SK-N-SH (cell line): Measurements from ENCODE around the gene THSD8. TPM values are rescaled to one million over a fixed set of nuclear protein-coding genes. Genes with fewer than 3 reads are reported as not detected.

Experiments used
- CTCF ChIA-PET: fragments of 300-600, 350-600 bp; formaldehyde crosslinking; extraction: SDS; loops from one replicate; lab custom pipeline; 2021; lab: Yijun Ruan, JAX
- POLR2A ChIA-PET: fragments of 350-600 bp; sonication (Branson Sonifier 250); formaldehyde crosslinking; extraction: SDS; loops from one replicate; lab custom pipeline; 2020; ENCODE audit warnings: antibody characterized with exemption, inconsistent platforms; lab: Yijun Ruan, JAX
- DNase-seq: peaks from one replicate; pipeline ENCODE4 v3.0.0; 2012
- H2AFZ ChIP-seq: fragments of 200-600 bp; sonication (generic); 2 replicates; pipeline ENCODE4 v1.8.1; 2016; ENCODE audit warnings: antibody characterized with exemption, mild to moderate bottlenecking, low read depth
- H3F3A ChIP-seq: fragments of 200-600 bp; sonication (generic); replicated peaks from 2 replicates; pipeline ENCODE3; 2016; ENCODE audit warnings: antibody characterized with exemption, mild to moderate bottlenecking; ENCODE audit not compliant: insufficient read depth
- H3K27ac ChIP-seq, 2 experiments: fragments of 200-500 bp in 1 of 2; fragments of 200-600 bp in 1 of 2; sonication (Bioruptor generic) in 1 of 2; sonication (generic), shearing (Covaris generic) in 1 of 2; 2 replicates each; pipeline versions ENCODE4 v1.5.1 to v1.6.1; 2014 to 2016; ENCODE audit warnings: low read depth in 2 of 2, inconsistent platforms in 1 of 2, low read length in 1 of 2, mild to moderate bottlenecking in 1 of 2, mixed read lengths in 1 of 2
- H3K27me3 ChIP-seq: fragments of 200-600 bp; sonication (generic), shearing (Covaris generic); 2 replicates; pipeline ENCODE4 v1.6.1; 2016; ENCODE audit warnings: mixed run types; ENCODE audit not compliant: insufficient read depth
- H3K36me3 ChIP-seq, 2 experiments: fragments of 200-500 bp in 1 of 2; fragments of 200-600 bp in 1 of 2; sonication (Bioruptor generic) in 1 of 2; sonication (generic) in 1 of 2; replicated peaks in 1 of 2; 2 replicates each; pipeline versions ENCODE3 to v1.5.1; 2014 to 2016; ENCODE audit warnings: low read length in 1 of 2, mild to moderate bottlenecking in 1 of 2; ENCODE audit not compliant: insufficient read depth in 2 of 2, control insufficient read depth in 1 of 2
- H3K4me1 ChIP-seq, 2 experiments: fragments of 200-500 bp in 1 of 2; fragments of 200-600 bp in 1 of 2; sonication (Bioruptor generic) in 1 of 2; sonication (generic), shearing (Covaris generic) in 1 of 2; 2 replicates each; pipeline versions ENCODE4 v1.5.1 to v1.6.1; 2014 to 2016; ENCODE audit warnings: low read depth in 1 of 2, low read length in 1 of 2, mixed run types in 1 of 2; ENCODE audit not compliant: insufficient read depth in 2 of 2, control insufficient read depth in 1 of 2
- H3K4me2 ChIP-seq: fragments of 200-600 bp; sonication (generic), shearing (Covaris generic); 2 replicates; pipeline ENCODE4 v1.6.1; 2017; ENCODE audit warnings: mixed run types
- H3K4me3 ChIP-seq, 2 experiments: fragments of 200-500 bp in 1 of 2; fragments of 200-600 bp in 1 of 2; sonication (Bioruptor generic) in 1 of 2; sonication (generic), shearing (Covaris generic) in 1 of 2; 2 replicates each; pipeline versions ENCODE4 v1.5.1 to v1.8.1; 2014 to 2016; ENCODE audit warnings: low read depth in 2 of 2, inconsistent platforms in 1 of 2, low read length in 1 of 2, mild to moderate bottlenecking in 1 of 2, mixed read lengths in 1 of 2, moderate library complexity in 1 of 2
- H3K79me2 ChIP-seq: fragments of 200-600 bp; sonication (generic); 2 replicates; pipeline ENCODE4 v1.8.1; 2017; ENCODE audit warnings: mild to moderate bottlenecking; ENCODE audit not compliant: insufficient read depth
- H3K9ac ChIP-seq: fragments of 200-600 bp; sonication (generic); 2 replicates; pipeline ENCODE4 v1.6.1; 2017; ENCODE audit warnings: mixed run types
- H3K9me2 ChIP-seq: fragments of 200-600 bp; sonication (generic); 2 replicates; pipeline ENCODE4 v1.6.1; 2017; ENCODE audit warnings: mixed run types
- H3K9me3 ChIP-seq: fragments of 200-600 bp; sonication (generic); 2 replicates; pipeline ENCODE4 v1.6.1; 2017; ENCODE audit warnings: mixed run types, mild to moderate bottlenecking, moderate library complexity
- H4K20me1 ChIP-seq: fragments of 200-600 bp; sonication (generic); 2 replicates; pipeline ENCODE4 v1.6.1; 2017; ENCODE audit warnings: mild to moderate bottlenecking, mixed run types; ENCODE audit not compliant: insufficient read depth
- CHD2 ChIP-seq: fragments of 150-350 bp; IDR thresholded peaks from 2 replicates; pipeline ENCODE4 v1.6.1; 2018; ENCODE audit warnings: low read length; ENCODE audit not compliant: partially characterized antibody
- ELF1 ChIP-seq: IDR thresholded peaks from 2 replicates; pipeline ENCODE4 v1.4.0; 2012
- EP300 ChIP-seq, 2 experiments: IDR thresholded peaks; 2 replicates each; pipeline versions ENCODE4 v1.4.0 to v1.6.1; 2012; ENCODE audit warnings: borderline replicate concordance in 1 of 2, low read depth in 1 of 2, low read length in 1 of 2
- EZH2phosphoT487 ChIP-seq: fragments of 200-600 bp; sonication (generic); IDR thresholded peaks from 2 replicates; pipeline ENCODE4 v1.6.1; 2017; ENCODE audit warnings: low read depth, mixed run types, mild to moderate bottlenecking, antibody characterized with exemption, moderate library complexity, borderline replicate concordance
- FOXM1 ChIP-seq: IDR thresholded peaks from 2 replicates; pipeline ENCODE4 v1.4.0; 2012; ENCODE audit warnings: low read depth, mild to moderate bottlenecking
- GABPA ChIP-seq: IDR thresholded peaks from 2 replicates; pipeline ENCODE4 v1.4.0; 2012; ENCODE audit warnings: low read depth, mild to moderate bottlenecking
- NFIC ChIP-seq: IDR thresholded peaks from 2 replicates; pipeline ENCODE4 v1.4.0; 2012; ENCODE audit warnings: borderline replicate concordance
- RCOR1 ChIP-seq: fragments of 150-350 bp; IDR thresholded peaks from 2 replicates; pipeline ENCODE4 v1.6.1; 2017; ENCODE audit warnings: antibody characterized with exemption, low read length
- RFX5 ChIP-seq: IDR thresholded peaks from 2 replicates; pipeline ENCODE4 v1.6.1; 2012; ENCODE audit warnings: mild to moderate bottlenecking, improper control_type of control experiment, low read length
- RXRA ChIP-seq: IDR thresholded peaks from 2 replicates; pipeline ENCODE4 v1.4.0; 2012; ENCODE audit warnings: low read depth, mild to moderate bottlenecking, borderline replicate concordance
- TAF1 ChIP-seq: IDR thresholded peaks from 2 replicates; pipeline ENCODE4 v1.6.1; 2012; ENCODE audit warnings: low read depth, mild to moderate bottlenecking, low read length, moderate library complexity, borderline replicate concordance
- YY1 ChIP-seq: IDR thresholded peaks from 2 replicates; pipeline ENCODE4 v1.4.0; 2012; ENCODE audit warnings: low read depth, mild to moderate bottlenecking
- WGBS: methylation state at CpG from one replicate; pipeline ENCODE4 v1.1.6; 2017; ENCODE audit warnings: low lambda C conversion rate; 5-methylcytosine and 5-hydroxymethylcytosine counted together
- polyA plus RNA-seq, 3 experiments: library from polyadenylated mRNA; depleted of rRNA; stranded (reverse); fragments of >200 nt; gene quantifications; 2 replicates each; pipeline ENCODE4 v1.2.3, GENCODE V29; 2012
- TF ChIP-seq, protein P1 (sequence below): fragments of 150-350 bp; IDR thresholded peaks from 2 replicates; pipeline ENCODE4 v1.6.1; 2017; ENCODE audit warnings: antibody characterized with exemption, low read length, low read depth, borderline replicate concordance
- TF ChIP-seq, protein P2 (sequence below): IDR thresholded peaks from 2 replicates; pipeline ENCODE4; 2012
- TF ChIP-seq, protein P3 (sequence below): IDR thresholded peaks from 2 replicates; pipeline ENCODE4 v1.4.0; 2012; ENCODE audit warnings: low read depth, borderline replicate concordance
- TF ChIP-seq, protein P4 (sequence below): fragments of 200-600 bp; sonication (generic); IDR thresholded peaks from 2 replicates; pipeline ENCODE4 v1.6.1; 2017; ENCODE audit warnings: antibody characterized with exemption, mild to moderate bottlenecking, moderate library complexity
- TF ChIP-seq, protein P5 (sequence below): IDR thresholded peaks from 2 replicates; pipeline ENCODE4 v1.4.0; 2012; ENCODE audit warnings: low read depth, borderline replicate concordance
- TF ChIP-seq, protein P6 (sequence below): IDR thresholded peaks from 2 replicates; pipeline ENCODE4 v1.6.1; 2012; ENCODE audit warnings: mild to moderate bottlenecking, low read depth, low read length, moderate library complexity

Gene THSD8
- polyA plus RNA-seq, 1 of the 3 experiments (the other 2 are of a cell fraction), result not detected

DNA sequence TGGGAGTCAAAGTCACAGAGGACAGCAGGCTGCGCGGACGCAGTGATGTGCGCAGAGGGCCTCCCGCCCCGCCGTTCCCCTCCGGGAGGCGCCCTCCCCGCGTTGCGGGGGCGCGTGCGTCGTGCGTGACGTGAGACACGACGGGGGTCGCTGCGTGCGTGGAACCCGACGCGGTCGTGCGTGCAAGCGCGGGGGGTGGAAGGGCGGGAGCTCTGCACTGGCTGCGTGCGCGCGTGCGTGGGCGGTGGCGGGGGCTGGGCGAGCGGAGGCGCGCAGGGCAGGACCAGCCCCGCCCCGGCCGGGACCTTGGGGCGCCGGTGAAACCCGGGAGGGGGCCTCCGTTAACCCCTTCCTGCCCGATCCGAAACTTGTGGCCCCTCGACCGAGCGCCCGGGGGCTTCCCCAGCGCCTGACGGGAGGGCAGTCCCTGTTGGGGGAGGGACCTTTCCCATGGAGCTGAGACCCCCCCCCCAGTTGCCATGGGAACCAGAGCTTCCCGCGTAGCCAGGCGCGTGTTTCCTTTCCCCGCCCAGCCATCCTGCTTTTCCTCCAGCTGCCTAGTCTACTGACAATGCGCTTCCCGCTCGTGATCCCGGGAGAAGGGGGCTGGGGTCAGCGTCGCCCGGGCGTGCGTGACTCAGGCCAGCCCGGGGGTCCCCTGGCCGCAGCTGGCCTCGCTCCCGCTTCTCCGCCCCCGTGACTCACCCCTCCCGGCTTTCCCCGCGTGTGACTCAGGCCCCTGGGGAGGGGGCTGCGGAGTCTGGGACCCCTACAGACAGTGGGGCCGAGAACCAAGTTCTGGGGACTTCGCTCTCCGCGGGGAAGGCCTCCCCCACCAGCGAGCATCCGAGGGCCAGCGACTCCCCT, 19.2 kb upstream of the THSD8 start:
- Histone ChIP-seq H4K20me1 (no peaks in the 10 kb centered on the region), H3K4me3 (peak overlapping the region; percentile 51 to 59), H2AFZ (peak overlapping the region; percentile 66; the same call in 1 of the 2 replicates), H3K27me3 (no peaks in the 10 kb centered on the region), H3K27ac (peak overlapping the region; percentile 97 to 98), H3K9me3 (no peaks in the 10 kb centered on the region), H3K4me1 (peaks cover 42 to 69% of the 10 kb centered on the region in 2 experiments; a peak in 3 of 4 replicates), H3K4me2 (peak overlapping the region; percentile 91), H3K36me3 (no peaks in the 10 kb centered on the region), H3K79me2 (no peaks in the 10 kb centered on the region), H3F3A (peaks cover 64% of the 10 kb centered on the region), H3K9ac (peak overlapping the region; percentile 68), H3K9me2 (no peaks in the 10 kb centered on the region)
- DNase-seq, result peak; percentile 90
- ChIA-PET CTCF (interaction anchor here (1.0 to 12.1 kb wide), 5 partner anchors 15 to 273 kb away, joined by 3 to 447 read pairs (median 7); partner anchors contain the start of genes JUNB, PRDX2 and THSD8), POLR2A (interaction anchor here (0.7 to 2.1 kb wide), 5 partner anchors 10 to 1444 kb away, joined by 3 to 63 read pairs (median 4); partner anchors contain the start of genes FBXW9, GET3 and JUNB)
- 11% methylated on average over 7 of the region's 88 CpGs for WGBS
- TF ChIP-seq, protein P1, sequence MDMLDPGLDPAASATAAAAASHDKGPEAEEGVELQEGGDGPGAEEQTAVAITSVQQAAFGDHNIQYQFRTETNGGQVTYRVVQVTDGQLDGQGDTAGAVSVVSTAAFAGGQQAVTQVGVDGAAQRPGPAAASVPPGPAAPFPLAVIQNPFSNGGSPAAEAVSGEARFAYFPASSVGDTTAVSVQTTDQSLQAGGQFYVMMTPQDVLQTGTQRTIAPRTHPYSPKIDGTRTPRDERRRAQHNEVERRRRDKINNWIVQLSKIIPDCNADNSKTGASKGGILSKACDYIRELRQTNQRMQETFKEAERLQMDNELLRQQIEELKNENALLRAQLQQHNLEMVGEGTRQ, result no peak
- TF ChIP-seq RCOR1 (no peak), GABPA (0 out of 2 replicates have a peak, but pooled peaks have one; percentile 12), YY1 (no peak), RXRA (no peak), TAF1 (0 out of 2 replicates have a peak, but pooled peaks have one; percentile 10), FOXM1 (no peak), CHD2 (peak; percentile 35), RFX5 (peak; percentile 71; the same call in 1 of the 2 replicates), ELF1 (no peak), EZH2phosphoT487 (no peak), EP300 (IDR thresholded peaks at IDR 0.05; ENCODE audit: borderline replicate concordance in 1 of 2, low read depth in 1 of 2, low read length in 1 of 2) (peak in 1 of 2 experiments; percentile 32; a peak in 2 of 4 replicates), NFIC (peak; percentile 41; the same call in 1 of the 2 replicates)
- TF ChIP-seq, protein P2, sequence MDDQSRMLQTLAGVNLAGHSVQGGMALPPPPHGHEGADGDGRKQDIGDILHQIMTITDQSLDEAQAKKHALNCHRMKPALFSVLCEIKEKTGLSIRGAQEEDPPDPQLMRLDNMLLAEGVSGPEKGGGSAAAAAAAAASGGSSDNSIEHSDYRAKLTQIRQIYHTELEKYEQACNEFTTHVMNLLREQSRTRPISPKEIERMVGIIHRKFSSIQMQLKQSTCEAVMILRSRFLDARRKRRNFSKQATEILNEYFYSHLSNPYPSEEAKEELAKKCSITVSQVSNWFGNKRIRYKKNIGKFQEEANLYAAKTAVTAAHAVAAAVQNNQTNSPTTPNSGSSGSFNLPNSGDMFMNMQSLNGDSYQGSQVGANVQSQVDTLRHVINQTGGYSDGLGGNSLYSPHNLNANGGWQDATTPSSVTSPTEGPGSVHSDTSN, result peak; percentile 49; the same call in 1 of the 2 replicates
- TF ChIP-seq, protein P3, sequence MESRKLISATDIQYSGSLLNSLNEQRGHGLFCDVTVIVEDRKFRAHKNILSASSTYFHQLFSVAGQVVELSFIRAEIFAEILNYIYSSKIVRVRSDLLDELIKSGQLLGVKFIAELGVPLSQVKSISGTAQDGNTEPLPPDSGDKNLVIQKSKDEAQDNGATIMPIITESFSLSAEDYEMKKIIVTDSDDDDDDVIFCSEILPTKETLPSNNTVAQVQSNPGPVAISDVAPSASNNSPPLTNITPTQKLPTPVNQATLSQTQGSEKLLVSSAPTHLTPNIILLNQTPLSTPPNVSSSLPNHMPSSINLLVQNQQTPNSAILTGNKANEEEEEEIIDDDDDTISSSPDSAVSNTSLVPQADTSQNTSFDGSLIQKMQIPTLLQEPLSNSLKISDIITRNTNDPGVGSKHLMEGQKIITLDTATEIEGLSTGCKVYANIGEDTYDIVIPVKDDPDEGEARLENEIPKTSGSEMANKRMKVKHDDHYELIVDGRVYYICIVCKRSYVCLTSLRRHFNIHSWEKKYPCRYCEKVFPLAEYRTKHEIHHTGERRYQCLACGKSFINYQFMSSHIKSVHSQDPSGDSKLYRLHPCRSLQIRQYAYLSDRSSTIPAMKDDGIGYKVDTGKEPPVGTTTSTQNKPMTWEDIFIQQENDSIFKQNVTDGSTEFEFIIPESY, result no peak
- TF ChIP-seq, protein P4, sequence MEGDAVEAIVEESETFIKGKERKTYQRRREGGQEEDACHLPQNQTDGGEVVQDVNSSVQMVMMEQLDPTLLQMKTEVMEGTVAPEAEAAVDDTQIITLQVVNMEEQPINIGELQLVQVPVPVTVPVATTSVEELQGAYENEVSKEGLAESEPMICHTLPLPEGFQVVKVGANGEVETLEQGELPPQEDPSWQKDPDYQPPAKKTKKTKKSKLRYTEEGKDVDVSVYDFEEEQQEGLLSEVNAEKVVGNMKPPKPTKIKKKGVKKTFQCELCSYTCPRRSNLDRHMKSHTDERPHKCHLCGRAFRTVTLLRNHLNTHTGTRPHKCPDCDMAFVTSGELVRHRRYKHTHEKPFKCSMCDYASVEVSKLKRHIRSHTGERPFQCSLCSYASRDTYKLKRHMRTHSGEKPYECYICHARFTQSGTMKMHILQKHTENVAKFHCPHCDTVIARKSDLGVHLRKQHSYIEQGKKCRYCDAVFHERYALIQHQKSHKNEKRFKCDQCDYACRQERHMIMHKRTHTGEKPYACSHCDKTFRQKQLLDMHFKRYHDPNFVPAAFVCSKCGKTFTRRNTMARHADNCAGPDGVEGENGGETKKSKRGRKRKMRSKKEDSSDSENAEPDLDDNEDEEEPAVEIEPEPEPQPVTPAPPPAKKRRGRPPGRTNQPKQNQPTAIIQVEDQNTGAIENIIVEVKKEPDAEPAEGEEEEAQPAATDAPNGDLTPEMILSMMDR, result peak; percentile 11; the same call in 1 of the 2 replicates
- TF ChIP-seq, protein P5, sequence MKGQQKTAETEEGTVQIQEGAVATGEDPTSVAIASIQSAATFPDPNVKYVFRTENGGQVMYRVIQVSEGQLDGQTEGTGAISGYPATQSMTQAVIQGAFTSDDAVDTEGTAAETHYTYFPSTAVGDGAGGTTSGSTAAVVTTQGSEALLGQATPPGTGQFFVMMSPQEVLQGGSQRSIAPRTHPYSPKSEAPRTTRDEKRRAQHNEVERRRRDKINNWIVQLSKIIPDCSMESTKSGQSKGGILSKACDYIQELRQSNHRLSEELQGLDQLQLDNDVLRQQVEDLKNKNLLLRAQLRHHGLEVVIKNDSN, result no peak; the same call in 1 of the 2 replicates
- TF ChIP-seq, protein P6, sequence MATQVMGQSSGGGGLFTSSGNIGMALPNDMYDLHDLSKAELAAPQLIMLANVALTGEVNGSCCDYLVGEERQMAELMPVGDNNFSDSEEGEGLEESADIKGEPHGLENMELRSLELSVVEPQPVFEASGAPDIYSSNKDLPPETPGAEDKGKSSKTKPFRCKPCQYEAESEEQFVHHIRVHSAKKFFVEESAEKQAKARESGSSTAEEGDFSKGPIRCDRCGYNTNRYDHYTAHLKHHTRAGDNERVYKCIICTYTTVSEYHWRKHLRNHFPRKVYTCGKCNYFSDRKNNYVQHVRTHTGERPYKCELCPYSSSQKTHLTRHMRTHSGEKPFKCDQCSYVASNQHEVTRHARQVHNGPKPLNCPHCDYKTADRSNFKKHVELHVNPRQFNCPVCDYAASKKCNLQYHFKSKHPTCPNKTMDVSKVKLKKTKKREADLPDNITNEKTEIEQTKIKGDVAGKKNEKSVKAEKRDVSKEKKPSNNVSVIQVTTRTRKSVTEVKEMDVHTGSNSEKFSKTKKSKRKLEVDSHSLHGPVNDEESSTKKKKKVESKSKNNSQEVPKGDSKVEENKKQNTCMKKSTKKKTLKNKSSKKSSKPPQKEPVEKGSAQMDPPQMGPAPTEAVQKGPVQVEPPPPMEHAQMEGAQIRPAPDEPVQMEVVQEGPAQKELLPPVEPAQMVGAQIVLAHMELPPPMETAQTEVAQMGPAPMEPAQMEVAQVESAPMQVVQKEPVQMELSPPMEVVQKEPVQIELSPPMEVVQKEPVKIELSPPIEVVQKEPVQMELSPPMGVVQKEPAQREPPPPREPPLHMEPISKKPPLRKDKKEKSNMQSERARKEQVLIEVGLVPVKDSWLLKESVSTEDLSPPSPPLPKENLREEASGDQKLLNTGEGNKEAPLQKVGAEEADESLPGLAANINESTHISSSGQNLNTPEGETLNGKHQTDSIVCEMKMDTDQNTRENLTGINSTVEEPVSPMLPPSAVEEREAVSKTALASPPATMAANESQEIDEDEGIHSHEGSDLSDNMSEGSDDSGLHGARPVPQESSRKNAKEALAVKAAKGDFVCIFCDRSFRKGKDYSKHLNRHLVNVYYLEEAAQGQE, result no peak
